Small intestine (tissue), 7 donors: ENCODE data around the gene UMOD. TPM values are rescaled to one million over a fixed set of nuclear protein-coding genes. Genes with fewer than 3 reads are reported as not detected.
A peak's percentile ranks its signal among the peaks of the same experiment; 100 is the strongest.

Experiments
- DNase-seq, 2 donors: peaks; one replicate each; pipeline versions ENCODE4 v3.0.0 to v3.0.0-alpha.2; 2013
- FAIRE-seq: peaks from 2 replicates; lab custom pipeline; 2012; peaks lifted over from hg19 to GRCh38; lab: Jason Lieb, UNC
- H3K27ac ChIP-seq, 3 donors: one replicate each; pipeline ENCODE4 v1.5.1; 2013; ENCODE audit warnings: low read length in 2 of 3, mild to moderate bottlenecking in 2 of 3, control low read depth in 1 of 3, inconsistent platforms in 1 of 3, low read depth in 1 of 3, moderate library complexity in 1 of 3
- H3K27me3 ChIP-seq, 3 donors: one replicate each; pipeline ENCODE4 v1.6.1; 2013; ENCODE audit warnings: low read length in 3 of 3, inconsistent platforms in 1 of 3; ENCODE audit not compliant: control insufficient read depth in 3 of 3, insufficient read depth in 3 of 3
- H3K36me3 ChIP-seq, 3 donors: one replicate each; pipeline ENCODE4 v1.6.1; 2013; ENCODE audit warnings: low read length in 3 of 3, inconsistent platforms in 1 of 3, low read depth in 1 of 3, mild to moderate bottlenecking in 1 of 3, moderate library complexity in 1 of 3; ENCODE audit not compliant: control insufficient read depth in 3 of 3, insufficient read depth in 2 of 3
- H3K4me1 ChIP-seq, 3 donors: one replicate each; pipeline ENCODE4 v1.6.1; 2013; ENCODE audit warnings: low read length in 2 of 3, inconsistent platforms in 1 of 3, low read depth in 1 of 3, mild to moderate bottlenecking in 1 of 3, moderate library complexity in 1 of 3; ENCODE audit not compliant: control insufficient read depth in 3 of 3, insufficient read depth in 2 of 3
- H3K4me3 ChIP-seq, 3 donors: one replicate each; pipeline ENCODE4 v1.5.1; 2013; ENCODE audit warnings: low read length in 3 of 3, control low read depth in 1 of 3, inconsistent platforms in 1 of 3, low read depth in 1 of 3, mild to moderate bottlenecking in 1 of 3, moderate library complexity in 1 of 3
- H3K9me3 ChIP-seq, 2 donors: one replicate each; pipeline ENCODE4 v1.6.1; 2013; ENCODE audit warnings: low read depth in 1 of 2, low read length in 1 of 2; ENCODE audit not compliant: control insufficient read depth in 2 of 2, insufficient read depth in 1 of 2
- WGBS, 3 donors: extraction: QIAGEN DNeasy Blood & Tissue Kit; methylation state at CpG; one replicate each; pipeline ENCODE4 v1.1.7; 2013; 5-methylcytosine and 5-hydroxymethylcytosine counted together
- polyA plus RNA-seq, 4 donors: library from polyadenylated mRNA; stranded (reverse) in 3 of 4; unstranded in 1 of 4; fragments of 200-250 nt in 3 of 4; fragments of 120-200 nt in 1 of 4; gene quantifications; one replicate each; pipeline versions ENCODE4 v1.2.1 to v1.2.3, GENCODE V29; 2013
- donor health status: healthy with polysubstance abuse.
- donor health status: control.
- donor health status: control.
- donor health status: Bipolar disorder and iron deficiency.
- donor health status: healthy.

Gene UMOD
- polyA plus RNA-seq, 4 donors, result 0.03 TPM; not detected in 2

DNA sequence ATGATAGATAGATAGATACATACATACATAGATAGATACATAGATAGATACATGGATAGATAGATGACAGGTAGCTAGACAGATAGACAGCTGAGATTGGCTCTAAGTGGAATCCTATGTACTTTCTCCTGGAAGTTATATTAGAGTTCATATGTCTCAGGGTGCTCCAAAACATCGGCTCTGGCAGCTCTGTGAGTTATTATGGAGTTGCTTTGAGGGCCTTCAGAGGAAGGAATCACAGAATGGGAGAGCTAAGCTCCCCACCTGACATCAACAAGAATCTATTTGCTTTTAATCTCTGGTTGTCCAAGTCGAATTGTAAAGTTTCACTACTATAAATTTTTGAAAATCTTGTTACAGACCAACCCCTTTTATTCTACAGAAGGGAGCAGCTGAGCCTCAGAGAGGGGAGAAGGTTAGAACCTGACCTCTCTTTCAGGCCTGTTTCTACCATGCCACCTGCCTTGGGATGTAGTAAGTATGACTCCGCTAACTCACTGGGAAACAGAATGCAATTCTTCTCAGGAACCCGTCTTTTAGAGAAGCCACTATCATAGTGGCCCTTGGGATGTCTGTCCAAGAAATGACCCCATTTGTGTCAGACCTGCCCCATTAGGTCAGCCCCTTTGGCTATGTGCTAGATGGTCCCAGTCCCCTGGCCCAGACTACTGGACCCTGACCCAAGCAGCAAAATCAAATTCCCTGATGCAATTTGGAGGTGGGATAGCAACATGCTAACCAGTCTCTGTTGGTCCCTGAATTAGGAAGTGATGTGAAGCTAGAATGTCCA lies 43.5 kb downstream of the UMOD start:
- H3K27me3 ChIP-seq, result no peaks in the 10 kb centered on the region
- 72 to 84% (median 77%) methylated on average over 4 of the region's 4 CpGs for WGBS, 3 donors
- no peak overlapping the region for H3K27ac ChIP-seq
- FAIRE-seq (no peak), DNase-seq (no peak)
- H3K4me1 ChIP-seq, result no peaks in the 10 kb centered on the region
- no peak overlapping the region for H3K4me3 ChIP-seq
- no peaks in the 10 kb centered on the region for H3K9me3 ChIP-seq
- H3K36me3 ChIP-seq, result no peaks in the 10 kb centered on the region

DNA sequence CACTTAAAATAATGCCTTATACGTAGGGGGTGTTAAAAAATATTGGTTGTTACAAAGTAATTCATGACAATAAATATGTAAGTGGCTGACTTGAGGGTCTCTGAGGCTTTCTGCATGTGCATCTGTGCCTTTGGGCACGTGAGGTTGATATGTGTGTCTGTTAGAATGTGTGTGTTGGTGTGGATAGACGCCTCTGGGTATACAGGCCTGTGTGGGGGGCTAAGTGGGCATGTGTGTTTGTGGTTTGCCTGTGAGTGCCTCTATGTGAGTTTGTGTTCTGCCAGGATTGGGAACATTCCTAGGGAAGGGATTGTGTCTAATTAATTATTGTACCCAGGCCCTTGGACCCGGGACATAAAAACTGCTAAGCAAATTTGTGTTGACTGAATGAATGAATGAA lies 44.2 kb downstream of the UMOD start:
- Histone ChIP-seq H3K27ac (no peak overlapping the region), H3K4me1 (no peaks in the 10 kb centered on the region), H3K4me3 (no peak overlapping the region), H3K9me3 (no peaks in the 10 kb centered on the region), H3K36me3 (no peaks in the 10 kb centered on the region), H3K27me3 (no peaks in the 10 kb centered on the region)
- 78 to 91% (median 83%) methylated on average over 4 of the region's 4 CpGs for WGBS, 3 donors
- FAIRE-seq, result no peak
- DNase-seq, result no peak

DNA sequence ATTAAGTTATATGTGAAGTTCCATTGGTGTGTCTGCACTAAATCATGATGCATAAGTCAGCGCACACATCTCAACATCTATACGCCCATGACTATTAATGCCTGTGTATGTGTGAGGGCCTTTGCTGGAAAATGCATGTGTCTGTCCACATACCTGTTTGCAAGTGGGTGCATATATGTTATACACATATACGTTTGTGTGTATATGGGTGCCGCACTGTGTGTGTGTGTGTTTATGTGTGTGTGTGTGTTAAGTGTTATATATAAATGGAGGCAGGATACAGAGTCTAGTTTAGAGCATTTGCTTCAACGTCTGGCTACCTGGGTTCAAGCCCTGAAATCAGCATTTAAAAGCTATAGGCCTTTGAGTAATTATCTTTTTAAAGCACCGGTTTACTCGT lies 44.7 kb downstream of the UMOD start:
- no peak for DNase-seq
- Histone ChIP-seq H3K36me3 (no peaks in the 10 kb centered on the region), H3K27me3 (no peaks in the 10 kb centered on the region), H3K4me3 (no peak overlapping the region), H3K4me1 (no peaks in the 10 kb centered on the region), H3K27ac (no peak overlapping the region), H3K9me3 (no peaks in the 10 kb centered on the region)
- WGBS, 3 donors, result 83 to 91% (median 84%) methylated on average over 7 of the region's 7 CpGs
- FAIRE-seq, result no peak

DNA sequence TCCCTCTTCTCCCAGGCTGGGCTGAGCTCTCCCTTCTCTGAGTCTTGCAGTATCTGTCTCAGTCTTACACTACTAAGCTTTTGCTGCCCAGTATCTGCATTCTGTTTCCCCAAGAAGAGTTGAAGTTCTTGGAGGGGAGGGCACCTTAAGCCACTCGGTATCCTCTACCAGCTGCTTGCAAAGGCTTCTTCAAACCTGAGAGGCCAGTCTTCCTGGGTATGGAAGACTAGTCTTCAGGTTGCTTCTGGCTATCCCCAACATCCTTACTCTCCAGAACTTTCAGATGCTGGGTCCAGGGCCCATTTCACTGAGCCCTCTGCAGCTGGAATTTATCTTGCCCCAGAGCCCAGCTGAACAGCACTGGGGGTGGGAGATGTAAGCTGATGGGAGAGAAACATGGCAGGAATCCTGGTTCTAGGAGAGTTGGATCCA lies 45.3 kb downstream of the UMOD start:
- DNase-seq, result no peak
- no peak overlapping the region for H3K27ac ChIP-seq
- 70 to 85% (median 74%) methylated on average over 1 of the region's 1 CpG for WGBS, 3 donors
- H3K27me3 ChIP-seq, result no peaks in the 10 kb centered on the region
- H3K36me3 ChIP-seq, result no peaks in the 10 kb centered on the region
- FAIRE-seq, result no peak
- H3K9me3 ChIP-seq, result no peaks in the 10 kb centered on the region
- no peaks in the 10 kb centered on the region for H3K4me1 ChIP-seq
- no peak overlapping the region for H3K4me3 ChIP-seq

DNA sequence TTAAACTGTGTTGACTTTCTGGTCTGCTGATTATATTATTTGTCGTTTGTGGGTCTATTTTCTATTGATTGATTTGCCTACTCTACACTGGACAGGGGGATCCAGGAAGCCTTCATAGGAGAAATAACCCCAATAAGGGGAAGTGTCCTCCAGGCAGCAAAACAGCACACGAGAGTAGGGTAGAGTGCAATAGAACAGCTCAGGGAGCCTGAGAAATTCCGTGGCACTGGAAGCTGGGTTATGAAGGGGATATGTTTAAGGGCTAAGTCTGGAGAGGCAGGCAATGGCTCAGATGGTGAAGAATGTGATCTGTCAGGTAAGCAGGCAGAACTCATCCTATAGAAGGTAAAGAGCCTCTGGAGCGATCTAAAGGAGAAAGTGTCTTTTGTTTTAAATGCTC lies 46.1 kb downstream of the UMOD start:
- Histone ChIP-seq H3K27me3 (no peaks in the 10 kb centered on the region), H3K4me3 (no peak overlapping the region), H3K36me3 (no peaks in the 10 kb centered on the region), H3K4me1 (no peaks in the 10 kb centered on the region), H3K27ac (no peak overlapping the region), H3K9me3 (no peaks in the 10 kb centered on the region)
- DNase-seq, result no peak
- no peak for FAIRE-seq
- WGBS, 3 donors, result 55 to 81% (median 62%) methylated on average over 4 of the region's 4 CpGs

DNA sequence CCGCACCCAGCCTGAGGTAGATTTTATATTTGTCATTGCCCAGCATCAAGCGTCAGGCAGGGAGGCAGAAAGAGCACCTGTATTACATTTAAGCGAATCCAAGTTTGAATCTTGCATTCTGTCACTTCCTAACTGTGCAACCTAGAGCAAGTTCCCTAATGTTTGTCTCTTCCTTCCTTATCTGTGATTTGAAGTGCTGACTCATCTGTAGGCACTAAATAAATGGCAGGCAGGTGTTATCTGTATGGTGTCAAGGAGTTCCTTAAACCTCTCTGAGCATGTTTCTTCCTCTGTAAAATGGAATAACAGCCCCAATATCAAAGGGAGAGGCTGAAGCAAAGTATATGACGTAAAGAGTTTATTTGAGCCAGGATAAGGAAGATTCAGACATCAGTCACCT lies 49.5 kb downstream of the UMOD start:
- Histone ChIP-seq H3K4me1 (no peaks in the 10 kb centered on the region), H3K36me3 (no peaks in the 10 kb centered on the region), H3K27me3 (peaks cover 0 to 7% (median 0%) of the 10 kb centered on the region in 3 donors), H3K27ac (no peak overlapping the region), H3K9me3 (no peaks in the 10 kb centered on the region), H3K4me3 (no peak overlapping the region)
- FAIRE-seq (no peak), DNase-seq (peak in 1 of 2 donors; percentile 29)
- 18 to 54% (median 33%) methylated on average over 4 of the region's 4 CpGs for WGBS, 3 donors

DNA sequence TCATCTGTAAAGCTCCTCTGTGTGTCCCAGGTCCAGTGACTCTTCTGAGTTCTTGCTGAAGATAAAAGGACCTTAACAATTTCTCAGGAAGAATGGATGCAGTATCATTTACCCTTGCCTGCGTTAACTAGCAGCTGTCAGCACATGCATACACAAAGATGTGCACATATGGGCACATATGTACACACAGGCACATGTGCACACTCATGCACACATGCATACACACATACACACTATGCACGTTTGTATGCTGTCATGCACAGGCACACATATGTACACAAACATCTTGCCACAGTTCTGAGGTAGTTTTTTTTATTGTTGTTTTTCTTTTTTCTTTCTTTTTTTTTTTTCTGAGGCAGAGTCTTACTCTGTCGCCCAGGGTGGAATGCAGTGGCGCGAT lies 50.1 kb downstream of the UMOD start:
- peaks cover 0 to 7% (median 0%) of the 10 kb centered on the region in 3 donors for H3K27me3 ChIP-seq
- no peaks in the 10 kb centered on the region for H3K4me1 ChIP-seq
- no peak overlapping the region for H3K27ac ChIP-seq
- no peaks in the 10 kb centered on the region for H3K9me3 ChIP-seq
- WGBS, 3 donors, result 66 to 71% (median 69%) methylated on average over 5 of the region's 5 CpGs
- DNase-seq (no peak), FAIRE-seq (no peak)
- no peak overlapping the region for H3K4me3 ChIP-seq
- no peaks in the 10 kb centered on the region for H3K36me3 ChIP-seq

DNA sequence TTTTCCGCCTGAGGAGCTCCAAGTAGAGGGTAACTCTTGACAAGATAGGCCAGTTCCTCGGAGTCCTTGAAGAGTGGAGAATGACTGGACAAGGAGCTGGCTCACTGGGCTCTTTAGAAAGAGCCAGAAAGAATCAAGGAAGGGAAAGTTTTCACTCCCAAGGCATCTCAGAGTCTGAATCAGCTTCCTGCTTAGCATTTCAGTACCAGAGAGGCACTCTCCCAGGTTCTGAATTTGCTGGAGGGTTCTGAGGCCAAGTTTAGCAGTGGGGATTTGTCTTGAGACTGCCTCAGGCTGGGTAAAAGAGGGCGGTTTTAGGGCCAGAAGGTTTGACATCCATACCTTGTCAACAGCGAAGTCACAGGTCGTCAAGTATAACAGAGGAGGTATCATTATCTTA lies 50.7 kb downstream of the UMOD start:
- Histone ChIP-seq H3K27me3 (peaks cover 0 to 7% (median 0%) of the 10 kb centered on the region in 3 donors), H3K27ac (no peak overlapping the region), H3K4me3 (no peak overlapping the region), H3K4me1 (no peaks in the 10 kb centered on the region), H3K9me3 (no peaks in the 10 kb centered on the region), H3K36me3 (no peaks in the 10 kb centered on the region)
- DNase-seq, result no peak
- no peak for FAIRE-seq
- WGBS, 3 donors, result 69 to 81% (median 72%) methylated on average over 5 of the region's 5 CpGs
